Left lung (tissue), 10 donors: ENCODE data around the gene MCCC1. TPM values are rescaled to one million over a fixed set of nuclear protein-coding genes. Genes with fewer than 3 reads are reported as not detected.

Experiments
- ATAC-seq: fragments of 200-7000 bp; cut with Tn5 transposase; one replicate; pipeline ENCODE4 v1.9.1; 2020; ENCODE audit warnings: moderate library complexity
- DNase-seq, 4 donors: peaks; one replicate each; pipeline ENCODE4 v3.0.0-alpha.2; 2013 to 2020
- H3K27ac ChIP-seq, 2 donors: fragments of 200-600 bp; sonication (generic) in 1 of 2; one replicate each; pipeline versions ENCODE4 v1.5.0 to v1.8.0; 2020 to 2021
- H3K27me3 ChIP-seq, 2 donors: fragments of 200-600 bp; sonication (generic) in 1 of 2; one replicate each; pipeline versions ENCODE4 v1.5.0 to v1.8.0; 2020 to 2021
- H3K36me3 ChIP-seq, 2 donors: fragments of 200-600 bp; sonication (generic) in 1 of 2; one replicate each; pipeline versions ENCODE4 v1.5.0 to v1.8.0; 2020 to 2021
- H3K4me1 ChIP-seq, 2 donors: fragments of 200-600 bp; one replicate each; pipeline ENCODE4 v1.8.0; 2021
- H3K4me3 ChIP-seq, 2 donors: fragments of 200-600 bp; sonication (generic) in 1 of 2; one replicate each; pipeline versions ENCODE4 v1.5.0 to v1.8.0; 2020 to 2021; ENCODE audit warnings: mild to moderate bottlenecking in 1 of 2
- H3K9me3 ChIP-seq, 2 donors: fragments of 200-600 bp; sonication (generic) in 1 of 2; one replicate each; pipeline versions ENCODE4 v1.5.0 to v1.8.0; 2020 to 2021
- intact Hi-C, 2 donors: fragments of 100-400 bp; cut with DNase I; formaldehyde crosslinking; loops; one replicate each; pipeline versions ENCODE4 v1.11.2 to v1.14.2; 2022
- polyA plus RNA-seq, 6 donors: library from polyadenylated mRNA; unstranded; fragments of 120-200 nt; gene quantifications; one replicate each; pipeline ENCODE4 v1.2.1, GENCODE V29; 2013; ENCODE audit not compliant: insufficient read length in 6 of 6
- total RNA-seq, 2 donors: library from RNA; stranded (reverse); fragmentation: NEBNext Ultra II Directional; extraction: Animal tissue kit (Norgen Biotek cat#: 25700); gene quantifications; one replicate each; pipeline ENCODE4 v1.2.1, GENCODE V29; 2021
- TF ChIP-seq, protein P1 (sequence below), 2 donors: fragments of 200-600 bp; sonication (generic) in 1 of 2; IDR thresholded peaks; one replicate each; pipeline versions ENCODE4 v1.5.0 to v1.8.0; 2021; ENCODE audit warnings: antibody characterized with exemption in 2 of 2
- donor health status: DM: no; HTN: yes; CAD: no.
- donor health status: DM: no; HTN: no; CAD: no.

MCCC1 gene
- total and polyA plus RNA-seq, 8 donors, result 45.4 to 61.8 (median 51.1) TPM

DNA sequence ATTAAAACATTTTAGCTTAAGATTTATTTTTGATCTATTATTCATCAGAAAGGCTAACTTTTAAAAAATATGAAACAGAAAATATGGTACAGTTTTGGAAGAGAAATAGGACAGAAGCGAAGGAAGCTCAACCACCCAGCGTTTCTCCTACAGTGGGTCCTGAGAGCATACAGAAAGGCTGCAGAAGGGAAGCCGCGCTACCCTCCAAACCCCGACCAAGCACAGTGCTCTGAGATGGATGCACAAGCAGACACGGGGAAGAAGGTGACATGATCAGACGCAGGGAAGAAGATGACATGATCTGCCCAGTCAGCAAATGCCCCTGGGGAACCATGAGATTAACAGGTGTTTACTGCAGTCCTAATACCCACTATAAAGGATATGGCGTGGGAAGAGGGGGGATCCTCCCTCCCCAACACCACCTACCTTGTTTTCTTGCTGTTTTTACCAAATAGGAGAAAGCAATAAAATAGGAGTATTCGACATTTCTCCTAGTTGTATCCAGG, 133.4 kb downstream of the MCCC1 start:
- Histone ChIP-seq H3K27me3 (no peaks in the 10 kb centered on the region), H3K4me3 (no peak overlapping the region), H3K9me3 (no peaks in the 10 kb centered on the region), H3K27ac (no peak overlapping the region), H3K36me3 (peaks cover 0 to 4% of the 10 kb centered on the region in 2 donors), H3K4me1 (peaks cover 0 to 34% of the 10 kb centered on the region in 2 donors)
- TF ChIP-seq, protein P1, sequence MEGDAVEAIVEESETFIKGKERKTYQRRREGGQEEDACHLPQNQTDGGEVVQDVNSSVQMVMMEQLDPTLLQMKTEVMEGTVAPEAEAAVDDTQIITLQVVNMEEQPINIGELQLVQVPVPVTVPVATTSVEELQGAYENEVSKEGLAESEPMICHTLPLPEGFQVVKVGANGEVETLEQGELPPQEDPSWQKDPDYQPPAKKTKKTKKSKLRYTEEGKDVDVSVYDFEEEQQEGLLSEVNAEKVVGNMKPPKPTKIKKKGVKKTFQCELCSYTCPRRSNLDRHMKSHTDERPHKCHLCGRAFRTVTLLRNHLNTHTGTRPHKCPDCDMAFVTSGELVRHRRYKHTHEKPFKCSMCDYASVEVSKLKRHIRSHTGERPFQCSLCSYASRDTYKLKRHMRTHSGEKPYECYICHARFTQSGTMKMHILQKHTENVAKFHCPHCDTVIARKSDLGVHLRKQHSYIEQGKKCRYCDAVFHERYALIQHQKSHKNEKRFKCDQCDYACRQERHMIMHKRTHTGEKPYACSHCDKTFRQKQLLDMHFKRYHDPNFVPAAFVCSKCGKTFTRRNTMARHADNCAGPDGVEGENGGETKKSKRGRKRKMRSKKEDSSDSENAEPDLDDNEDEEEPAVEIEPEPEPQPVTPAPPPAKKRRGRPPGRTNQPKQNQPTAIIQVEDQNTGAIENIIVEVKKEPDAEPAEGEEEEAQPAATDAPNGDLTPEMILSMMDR (IDR thresholded peaks at IDR 0.05), result no peak
- no peak for ATAC-seq
- intact Hi-C loops, result no loop called here
- DNase-seq, result no peak

Other genes starting within 250 kb of the MCCC1 start
- 10 to 100 TPM; 39.4 to 47.4 TPM for gene DCUN1D1, start 119.0 kb downstream of the MCCC1 start, total RNA-seq
- gene DCUN1D1, start 119.0 kb downstream of the MCCC1 start, polyA plus RNA-seq, result 10 to 100 TPM; 37.4 to 45.5 (median 40.9) TPM
- 100 to 1,000 TPM; 201 to 243 TPM for gene LAMP3, start 63.2 kb upstream of the MCCC1 start, total RNA-seq
- 10 to 100 TPM; 61.2 to 99.1 (median 90.0) TPM for gene LAMP3, start 63.2 kb upstream of the MCCC1 start, polyA plus RNA-seq
- gene B3GNT5, start 153.8 kb upstream of the MCCC1 start, total RNA-seq, result 10 to 100 TPM; 21.7 to 45.2 TPM
- 10 to 100 TPM; 22.0 to 28.4 (median 26.9) TPM for gene B3GNT5, start 153.8 kb upstream of the MCCC1 start, polyA plus RNA-seq